Effector memory CD4-positive, alpha-beta T cell (primary cell): ENCODE results near the gene CCL11.

Source experiments
- DNase-seq, 3 donors: peaks; one replicate each; pipeline ENCODE4 v3.0.0-alpha.2; 2020
- H3K27ac ChIP-seq: 2 replicates; pipeline ENCODE4 v1.7.0; 2013; ENCODE audit warnings: mild to moderate bottlenecking, low read length, moderate library complexity; ENCODE audit not compliant: insufficient read depth, poor library complexity, severe bottlenecking
- H3K27me3 ChIP-seq: replicated peaks from 2 replicates; pipeline ENCODE4 v1.7.0; 2013; ENCODE audit warnings: mild to moderate bottlenecking, low read length; ENCODE audit not compliant: insufficient read depth, control insufficient read depth, poor library complexity, severe bottlenecking
- H3K36me3 ChIP-seq: 2 replicates; pipeline ENCODE4 v1.7.0; 2013; ENCODE audit warnings: mild to moderate bottlenecking, low read length, moderate library complexity; ENCODE audit not compliant: control insufficient read depth, insufficient read depth
- H3K4me1 ChIP-seq: 2 replicates; pipeline ENCODE4 v1.7.0; 2013; ENCODE audit warnings: low read length, mild to moderate bottlenecking; ENCODE audit not compliant: control insufficient read depth, insufficient read depth, poor library complexity, severe bottlenecking
- H3K4me3 ChIP-seq: 2 replicates; pipeline ENCODE4 v1.7.0; 2013; ENCODE audit warnings: low read length, low read depth, mild to moderate bottlenecking; ENCODE audit not compliant: insufficient read depth, poor library complexity, severe bottlenecking
- H3K9me3 ChIP-seq: 2 replicates; pipeline ENCODE4 v1.7.0; 2013; ENCODE audit warnings: mild to moderate bottlenecking, low read length, moderate library complexity; ENCODE audit not compliant: control insufficient read depth

The CCL11 gene

DNA sequence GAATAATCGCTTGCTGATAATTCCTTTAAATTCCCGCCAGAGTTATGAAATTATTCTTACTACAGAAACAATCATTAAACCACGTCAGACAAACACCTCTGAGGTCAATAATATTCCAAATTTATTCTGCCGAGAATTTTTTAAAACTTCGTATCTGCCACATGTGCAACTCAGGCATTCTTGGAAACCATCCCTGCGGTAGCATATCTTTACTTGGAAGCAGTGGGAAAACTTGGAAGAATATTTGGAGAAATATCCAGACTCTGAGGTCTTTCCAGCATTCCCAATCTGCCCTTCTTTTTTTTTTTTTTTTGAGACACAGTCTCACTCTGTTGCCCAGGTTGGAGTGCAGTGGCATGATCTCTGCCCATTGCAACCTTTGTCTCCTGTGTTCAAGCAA lies 2.0 kb upstream of the CCL11 start:
- H3K27ac ChIP-seq, result no peak overlapping the region
- H3K4me3 ChIP-seq, result no peak overlapping the region
- DNase-seq, result no peak
- no peaks in the 10 kb centered on the region for H3K27me3 ChIP-seq
- no peaks in the 10 kb centered on the region for H3K36me3 ChIP-seq
- H3K4me1 ChIP-seq, result no peaks in the 10 kb centered on the region
- H3K9me3 ChIP-seq, result no peaks in the 10 kb centered on the region

DNA sequence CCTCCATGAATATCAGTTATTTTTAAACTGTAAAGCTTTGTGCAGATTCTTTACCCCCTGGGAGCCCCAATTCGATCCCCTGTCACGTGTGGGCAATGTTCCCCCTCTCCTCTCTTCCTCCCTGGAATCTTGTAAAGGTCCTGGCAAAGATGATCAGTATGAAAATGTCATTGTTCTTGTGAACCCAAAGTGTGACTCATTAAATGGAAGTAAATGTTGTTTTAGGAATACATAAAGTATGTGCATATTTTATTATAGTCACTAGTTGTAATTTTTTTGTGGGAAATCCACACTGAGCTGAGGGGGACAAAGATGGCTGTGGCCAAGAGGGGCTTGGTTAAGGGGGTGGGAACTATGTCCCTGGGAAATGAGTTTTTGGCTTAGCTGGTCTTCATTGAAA lies 2.3 kb downstream of the CCL11 start:
- H3K27me3 ChIP-seq, result no peaks in the 10 kb centered on the region
- no peak overlapping the region for H3K27ac ChIP-seq
- no peak for DNase-seq

GRCh38 chr17:34290586-34290985 lies 5.0 kb downstream of the CCL11 start:
- no peak for DNase-seq
- H3K9me3 ChIP-seq, result no peaks in the 10 kb centered on the region

More for the DNA sequence above, 2.3 kb downstream of the CCL11 start:
- no peak overlapping the region for H3K4me3 ChIP-seq
- H3K9me3 ChIP-seq, result no peaks in the 10 kb centered on the region
- H3K4me1 ChIP-seq, result no peaks in the 10 kb centered on the region
- H3K36me3 ChIP-seq, result no peaks in the 10 kb centered on the region

GRCh38 chr17:34291721-34292348 lies 6.3 kb downstream of the CCL11 start:
- H3K4me3 ChIP-seq, result no peak overlapping the region
- no peak for DNase-seq
- no peaks in the 10 kb centered on the region for H3K4me1 ChIP-seq
- H3K36me3 ChIP-seq, result no peaks in the 10 kb centered on the region
- H3K27ac ChIP-seq, result no peak overlapping the region
- H3K9me3 ChIP-seq, result no peaks in the 10 kb centered on the region
- H3K27me3 ChIP-seq, result no peaks in the 10 kb centered on the region

More at GRCh38 chr17:34290586-34290985, 5.0 kb downstream of the CCL11 start:
- no peak overlapping the region for H3K27ac ChIP-seq
- no peaks in the 10 kb centered on the region for H3K4me1 ChIP-seq
- H3K27me3 ChIP-seq, result no peaks in the 10 kb centered on the region
- no peaks in the 10 kb centered on the region for H3K36me3 ChIP-seq
- no peak overlapping the region for H3K4me3 ChIP-seq

- H3K27ac ChIP-seq, result no peak overlapping the region
- H3K4me1 ChIP-seq, result no peaks in the 10 kb centered on the region
- H3K27me3 ChIP-seq, result no peaks in the 10 kb centered on the region
- no peaks in the 10 kb centered on the region for H3K36me3 ChIP-seq
- DNase-seq, result no peak
- no peak overlapping the region for H3K4me3 ChIP-seq
- H3K9me3 ChIP-seq, result no peaks in the 10 kb centered on the region
Measured at GRCh38 chr17:34299027-34299426, 13.5 kb downstream of the CCL11 start.

DNA sequence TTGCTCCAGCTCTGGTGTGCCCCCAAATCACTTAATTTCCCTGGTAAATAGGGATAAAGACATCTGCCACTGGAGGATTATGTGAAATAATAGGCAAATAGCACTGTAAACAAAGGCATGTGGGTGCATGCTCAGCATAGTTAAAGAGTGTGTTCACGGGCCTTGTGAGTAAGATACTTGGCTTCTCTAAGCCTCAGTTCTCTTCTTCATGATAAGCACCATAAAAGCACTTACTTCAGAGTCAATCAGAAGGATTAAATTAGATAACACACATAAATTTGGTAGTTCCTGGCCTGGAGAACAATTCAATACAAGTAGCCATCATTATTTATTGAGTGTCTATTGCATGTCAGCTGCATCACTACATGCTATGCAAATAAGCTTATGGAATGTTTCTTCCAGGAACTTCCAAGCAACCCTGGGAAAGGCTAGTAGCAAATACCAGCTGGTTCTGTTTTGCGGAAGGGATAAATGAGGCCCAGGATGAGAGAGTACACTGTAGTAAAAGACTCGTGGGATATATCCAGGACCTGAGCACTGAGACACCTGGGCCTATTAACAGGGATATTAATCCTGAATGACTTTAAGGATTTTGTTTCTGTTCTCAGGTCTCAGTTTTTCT lies 14.5 kb downstream of the CCL11 start:
- Histone ChIP-seq H3K27me3 (no peaks in the 10 kb centered on the region), H3K27ac (no peak overlapping the region), H3K36me3 (no peaks in the 10 kb centered on the region), H3K4me1 (no peaks in the 10 kb centered on the region), H3K4me3 (no peak overlapping the region), H3K9me3 (no peaks in the 10 kb centered on the region)
- DNase-seq, result no peak

GRCh38 chr17:34300652-34301370 lies 15.3 kb downstream of the CCL11 start:
- no peaks in the 10 kb centered on the region for H3K4me1 ChIP-seq
- H3K27me3 ChIP-seq, result no peaks in the 10 kb centered on the region
- no peaks in the 10 kb centered on the region for H3K9me3 ChIP-seq
- no peak for DNase-seq
- H3K27ac ChIP-seq, result no peak overlapping the region
- no peaks in the 10 kb centered on the region for H3K36me3 ChIP-seq
- no peak overlapping the region for H3K4me3 ChIP-seq

DNA sequence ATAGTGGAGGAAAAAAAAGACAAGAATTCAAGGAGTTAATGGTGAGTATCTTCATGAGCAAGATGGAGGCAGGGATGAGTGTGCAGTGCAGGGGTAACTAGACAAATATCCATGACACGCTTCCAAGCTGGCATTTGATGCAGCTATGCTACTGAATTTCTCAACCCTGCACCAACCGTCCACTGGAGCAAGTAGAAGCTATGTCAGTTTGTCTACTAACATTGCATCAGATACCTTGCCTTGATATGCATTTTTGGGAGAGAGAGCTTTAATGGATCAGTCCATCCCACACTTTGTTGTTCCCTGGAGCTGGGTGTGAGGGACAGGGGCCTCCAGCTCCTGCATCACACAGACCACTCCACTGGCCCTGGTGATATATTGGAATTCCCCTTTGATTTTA lies 16.4 kb downstream of the CCL11 start:
- Histone ChIP-seq H3K4me3 (no peak overlapping the region), H3K4me1 (no peaks in the 10 kb centered on the region), H3K36me3 (no peaks in the 10 kb centered on the region), H3K9me3 (no peaks in the 10 kb centered on the region), H3K27me3 (no peaks in the 10 kb centered on the region), H3K27ac (no peak overlapping the region)
- DNase-seq, result no peak

DNA sequence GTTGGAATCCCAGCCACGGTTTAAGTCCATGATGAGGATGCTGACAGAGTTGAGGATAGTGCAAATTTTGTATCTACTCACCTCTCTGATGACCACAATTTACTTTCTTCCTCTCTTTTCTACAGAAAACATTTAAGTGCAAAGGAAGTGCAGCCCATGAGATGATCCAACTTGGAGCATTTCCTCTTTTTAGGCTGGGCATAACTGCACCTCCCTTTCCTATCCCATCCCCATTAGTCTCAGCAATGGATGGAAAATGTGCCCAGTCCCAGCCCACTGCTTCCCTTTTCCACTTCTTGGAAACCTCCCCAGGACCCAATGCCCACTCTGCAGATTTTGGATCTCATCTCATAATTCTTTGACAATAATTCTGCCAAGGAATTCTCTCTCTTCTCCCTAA lies 17.1 kb downstream of the CCL11 start:
- H3K4me1 ChIP-seq, result no peaks in the 10 kb centered on the region
- no peaks in the 10 kb centered on the region for H3K9me3 ChIP-seq
- no peaks in the 10 kb centered on the region for H3K36me3 ChIP-seq
- H3K27ac ChIP-seq, result no peak overlapping the region
- no peaks in the 10 kb centered on the region for H3K27me3 ChIP-seq
- DNase-seq, result no peak
- H3K4me3 ChIP-seq, result no peak overlapping the region

DNA sequence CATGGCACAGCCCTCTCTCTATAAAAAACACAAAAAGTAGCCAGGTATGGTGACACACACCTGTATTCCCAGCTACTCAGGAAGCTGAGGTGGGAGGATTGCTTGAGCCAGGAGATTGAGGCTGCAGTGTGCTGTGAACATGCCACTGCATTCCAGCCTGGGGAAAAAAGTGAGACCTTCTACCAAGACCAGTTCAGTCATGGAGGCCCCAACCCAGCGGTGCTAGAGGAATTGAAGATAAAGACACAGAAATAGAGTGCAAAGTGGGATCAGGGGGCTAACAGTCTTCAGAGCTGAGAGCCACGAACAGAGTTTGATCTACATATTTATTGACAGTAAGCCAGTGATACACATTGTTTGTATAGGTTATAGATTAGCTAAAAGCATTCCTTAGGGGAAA lies 18.1 kb downstream of the CCL11 start:
- no peaks in the 10 kb centered on the region for H3K36me3 ChIP-seq
- no peaks in the 10 kb centered on the region for H3K4me1 ChIP-seq
- no peak for DNase-seq

More for the DNA sequence above, 18.1 kb downstream of the CCL11 start:
- Histone ChIP-seq H3K4me3 (no peak overlapping the region), H3K27me3 (no peaks in the 10 kb centered on the region), H3K9me3 (no peaks in the 10 kb centered on the region), H3K27ac (no peak overlapping the region)
